Liver (tissue), 9 donors: ENCODE data around the gene SLC4A3. TPM values are rescaled to one million over a fixed set of nuclear protein-coding genes. Genes with fewer than 3 reads are reported as not detected.

ENCODE experiments used
- DNase-seq: peaks from one replicate; pipeline ENCODE4 v3.0.0-alpha.2; 2017; ENCODE audit warnings: low spot score
- H3K27ac ChIP-seq, 2 donors: one replicate each; pipeline ENCODE4 v1.7.0; 2013; ENCODE audit warnings: inconsistent platforms in 2 of 2, low read length in 2 of 2, control low read depth in 1 of 2, low read depth in 1 of 2, mild to moderate bottlenecking in 1 of 2
- H3K27me3 ChIP-seq, 4 donors: one replicate each; pipeline versions ENCODE4 v1.6.1 to v1.7.0; 2013; ENCODE audit warnings: low read length in 3 of 4, inconsistent platforms in 1 of 4, mild to moderate bottlenecking in 1 of 4, moderate library complexity in 1 of 4; ENCODE audit not compliant: control insufficient read depth in 4 of 4, insufficient read depth in 4 of 4
- H3K36me3 ChIP-seq, 4 donors: one replicate each; pipeline versions ENCODE4 v1.6.1 to v1.7.0; 2013; ENCODE audit warnings: low read length in 3 of 4, mild to moderate bottlenecking in 3 of 4, low read depth in 1 of 4, moderate library complexity in 1 of 4; ENCODE audit not compliant: control insufficient read depth in 4 of 4, insufficient read depth in 3 of 4
- H3K4me1 ChIP-seq, 4 donors: one replicate each; pipeline versions ENCODE4 v1.6.1 to v1.7.0; 2013; ENCODE audit warnings: low read length in 3 of 4, mild to moderate bottlenecking in 3 of 4, moderate library complexity in 1 of 4; ENCODE audit not compliant: control insufficient read depth in 4 of 4, insufficient read depth in 4 of 4
- H3K4me3 ChIP-seq, 3 donors: one replicate each; pipeline versions ENCODE4 v1.6.1 to v1.7.0; 2013; ENCODE audit warnings: low read length in 3 of 3, control low read depth in 1 of 3, low read depth in 1 of 3, mild to moderate bottlenecking in 1 of 3
- H3K9ac ChIP-seq, 2 donors: one replicate each; pipeline ENCODE4 v1.7.0; 2013; ENCODE audit warnings: low read length in 2 of 2, mild to moderate bottlenecking in 2 of 2, moderate library complexity in 2 of 2, control low read depth in 1 of 2, low read depth in 1 of 2
- H3K9me3 ChIP-seq, 4 donors: one replicate each; pipeline versions ENCODE4 v1.6.1 to v1.7.0; 2013; ENCODE audit warnings: low read length in 3 of 4; ENCODE audit not compliant: control insufficient read depth in 4 of 4
- EGR1 ChIP-seq, 2 donors: IDR thresholded peaks; 2 replicates each; pipeline ENCODE4 v1.6.1; 2016 to 2018; ENCODE audit warnings: antibody characterized with exemption in 2 of 2, low read depth in 2 of 2
- FOXA1 ChIP-seq: IDR thresholded peaks from 2 replicates; pipeline ENCODE4 v1.6.1; 2016; ENCODE audit warnings: antibody characterized with exemption
- FOXA2 ChIP-seq: IDR thresholded peaks from 2 replicates; pipeline ENCODE4 v1.6.1; 2016; ENCODE audit warnings: antibody characterized with exemption
- GABPA ChIP-seq, 2 donors: IDR thresholded peaks in 1 of 2; conservative IDR thresholded peaks in 1 of 2; 2 replicates each; pipeline ENCODE4 v1.6.1; 2016; ENCODE audit warnings: antibody characterized with exemption in 2 of 2, mild to moderate bottlenecking in 1 of 2, moderate library complexity in 1 of 2
- HNF4A ChIP-seq, 2 donors: conservative IDR thresholded peaks; 2 replicates each; pipeline ENCODE4 v1.6.1; 2016; ENCODE audit warnings: antibody characterized with exemption in 2 of 2, mild to moderate bottlenecking in 2 of 2
- HNF4G ChIP-seq: IDR thresholded peaks from 2 replicates; pipeline ENCODE4 v1.6.1; 2016; ENCODE audit warnings: antibody characterized with exemption
- JUND ChIP-seq, 2 donors: IDR thresholded peaks; 2 replicates each; pipeline ENCODE4 v1.6.1; 2016; ENCODE audit warnings: antibody characterized with exemption in 2 of 2
- NR2F2 ChIP-seq: IDR thresholded peaks from 2 replicates; pipeline ENCODE4 v1.6.1; 2016; ENCODE audit warnings: antibody characterized with exemption
- RAD21 ChIP-seq, 2 donors: IDR thresholded peaks; 2 replicates each; pipeline ENCODE4 v1.6.1; 2016; ENCODE audit warnings: antibody characterized with exemption in 2 of 2, mild to moderate bottlenecking in 2 of 2
- RXRA ChIP-seq, 2 donors: IDR thresholded peaks; 2 replicates each; pipeline ENCODE4 v1.6.1; 2017 to 2018; ENCODE audit warnings: antibody characterized with exemption in 2 of 2, mild to moderate bottlenecking in 1 of 2
- SP1 ChIP-seq: IDR thresholded peaks from 2 replicates; pipeline ENCODE4 v1.6.1; 2018; ENCODE audit warnings: antibody characterized with exemption, mild to moderate bottlenecking
- TAF1 ChIP-seq: conservative IDR thresholded peaks from 2 replicates; pipeline ENCODE4 v1.6.1; 2016; ENCODE audit warnings: antibody characterized with exemption, mild to moderate bottlenecking
- YY1 ChIP-seq: IDR thresholded peaks from 2 replicates; pipeline ENCODE4 v1.6.1; 2016; ENCODE audit warnings: antibody characterized with exemption, mild to moderate bottlenecking
- WGBS: extraction: QIAGEN DNeasy Blood & Tissue Kit; methylation state at CpG from one replicate; pipeline ENCODE4 v1.1.7; 2013; 5-methylcytosine and 5-hydroxymethylcytosine counted together
- polyA plus RNA-seq, 2 donors: library from polyadenylated mRNA; stranded (reverse) in 1 of 2; unstranded in 1 of 2; fragments of 200-250 nt in 1 of 2; fragments of >200 nt in 1 of 2; fragmentation: Nextera tagmentation in 1 of 2; extraction: Ambion mirVana in 1 of 2; gene quantifications; one replicate each; pipeline versions ENCODE4 v1.2.1 to v1.2.3, GENCODE V29; 2013 to 2015
- total RNA-seq, 2 donors: library from RNA; depleted of rRNA; stranded (reverse); fragments of >200 nt; gene quantifications; one replicate each; pipeline ENCODE4 v1.2.3, GENCODE V29; 2014
- TF ChIP-seq, protein P1 (sequence below): fragments of 150-350 bp; IDR thresholded peaks from 2 replicates; pipeline ENCODE4 v1.5.1; 2017; ENCODE audit warnings: improper control_type of control experiment, low read depth, low read length; ENCODE audit not compliant: missing input control
- TF ChIP-seq, protein P2 (sequence below): IDR thresholded peaks from 2 replicates; pipeline ENCODE4 v1.6.1; 2016; ENCODE audit warnings: antibody characterized with exemption
- TF ChIP-seq, protein P3 (sequence below): IDR thresholded peaks from 2 replicates; pipeline ENCODE4 v1.6.1; 2016; ENCODE audit warnings: antibody characterized with exemption
- TF ChIP-seq, protein P4 (sequence below): IDR thresholded peaks from 2 replicates; pipeline ENCODE4 v1.6.1; 2016; ENCODE audit warnings: antibody characterized with exemption
- TF ChIP-seq, protein P5 (sequence below): IDR thresholded peaks from 2 replicates; pipeline ENCODE4 v1.6.1; 2016; ENCODE audit warnings: antibody characterized with exemption, mild to moderate bottlenecking
- donor health status: healthy.
- donor health status: healthy.
- donor health status: healthy.
- donor health status: healthy.
- donor health status: healthy.

Gene SLC4A3
- total and polyA plus RNA-seq, 4 donors, result 0.08 to 0.19 (median 0.08) TPM

DNA sequence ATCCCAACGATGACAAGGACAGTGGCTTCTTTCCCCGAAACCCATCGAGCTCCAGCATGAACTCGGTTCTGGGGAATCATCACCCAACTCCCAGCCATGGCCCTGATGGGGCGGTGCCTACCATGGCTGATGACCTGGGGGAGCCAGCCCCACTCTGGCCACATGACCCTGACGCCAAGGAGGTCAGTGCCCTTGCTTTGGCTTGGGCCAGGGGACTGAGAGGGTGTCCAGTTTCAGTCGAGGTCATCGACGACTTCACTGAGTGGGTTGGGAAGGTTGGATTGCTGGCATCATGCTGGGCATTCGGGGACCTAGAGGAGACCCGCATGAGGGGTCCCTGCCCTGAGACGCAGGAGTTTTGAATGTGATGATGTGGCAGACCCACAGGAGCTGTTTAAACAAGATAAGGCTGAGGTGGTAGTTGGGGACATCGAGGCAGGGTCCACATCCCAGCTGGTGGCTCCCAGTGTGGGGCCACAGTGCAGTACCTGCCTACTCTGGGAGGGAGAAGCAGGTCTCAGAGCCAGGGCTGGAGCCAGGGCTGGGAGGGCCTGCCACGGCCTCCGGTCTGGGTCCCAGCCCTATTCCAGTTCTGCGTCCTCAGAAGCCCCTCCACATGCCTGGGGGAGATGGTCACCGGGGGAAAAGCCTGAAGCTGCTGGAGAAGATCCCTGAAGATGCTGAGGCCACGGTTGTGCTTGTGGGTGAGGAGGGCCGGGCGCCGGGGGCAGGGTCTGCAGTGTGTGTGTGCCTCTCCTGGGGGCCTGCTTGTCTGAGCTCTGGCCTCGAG, 6.0 kb downstream of the SLC4A3 start:
- no peak for TF ChIP-seq SP1
- TF ChIP-seq GABPA (IDR thresholded peaks at IDR 0.05 in 1 of 2, conservative IDR thresholded peaks at IDR 0.05 in 1 of 2), result no peak
- no peak for TF ChIP-seq TAF1
- no peak for TF ChIP-seq YY1
- no peak for TF ChIP-seq HNF4A (conservative IDR thresholded peaks at IDR 0.05)
- TF ChIP-seq EGR1 (IDR thresholded peaks at IDR 0.05; ENCODE audit: low read depth in 2 of 2), result no peak
- no peak for TF ChIP-seq NR2F2
- TF ChIP-seq, protein P1, sequence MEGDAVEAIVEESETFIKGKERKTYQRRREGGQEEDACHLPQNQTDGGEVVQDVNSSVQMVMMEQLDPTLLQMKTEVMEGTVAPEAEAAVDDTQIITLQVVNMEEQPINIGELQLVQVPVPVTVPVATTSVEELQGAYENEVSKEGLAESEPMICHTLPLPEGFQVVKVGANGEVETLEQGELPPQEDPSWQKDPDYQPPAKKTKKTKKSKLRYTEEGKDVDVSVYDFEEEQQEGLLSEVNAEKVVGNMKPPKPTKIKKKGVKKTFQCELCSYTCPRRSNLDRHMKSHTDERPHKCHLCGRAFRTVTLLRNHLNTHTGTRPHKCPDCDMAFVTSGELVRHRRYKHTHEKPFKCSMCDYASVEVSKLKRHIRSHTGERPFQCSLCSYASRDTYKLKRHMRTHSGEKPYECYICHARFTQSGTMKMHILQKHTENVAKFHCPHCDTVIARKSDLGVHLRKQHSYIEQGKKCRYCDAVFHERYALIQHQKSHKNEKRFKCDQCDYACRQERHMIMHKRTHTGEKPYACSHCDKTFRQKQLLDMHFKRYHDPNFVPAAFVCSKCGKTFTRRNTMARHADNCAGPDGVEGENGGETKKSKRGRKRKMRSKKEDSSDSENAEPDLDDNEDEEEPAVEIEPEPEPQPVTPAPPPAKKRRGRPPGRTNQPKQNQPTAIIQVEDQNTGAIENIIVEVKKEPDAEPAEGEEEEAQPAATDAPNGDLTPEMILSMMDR, result no peak
- TF ChIP-seq, protein P2, sequence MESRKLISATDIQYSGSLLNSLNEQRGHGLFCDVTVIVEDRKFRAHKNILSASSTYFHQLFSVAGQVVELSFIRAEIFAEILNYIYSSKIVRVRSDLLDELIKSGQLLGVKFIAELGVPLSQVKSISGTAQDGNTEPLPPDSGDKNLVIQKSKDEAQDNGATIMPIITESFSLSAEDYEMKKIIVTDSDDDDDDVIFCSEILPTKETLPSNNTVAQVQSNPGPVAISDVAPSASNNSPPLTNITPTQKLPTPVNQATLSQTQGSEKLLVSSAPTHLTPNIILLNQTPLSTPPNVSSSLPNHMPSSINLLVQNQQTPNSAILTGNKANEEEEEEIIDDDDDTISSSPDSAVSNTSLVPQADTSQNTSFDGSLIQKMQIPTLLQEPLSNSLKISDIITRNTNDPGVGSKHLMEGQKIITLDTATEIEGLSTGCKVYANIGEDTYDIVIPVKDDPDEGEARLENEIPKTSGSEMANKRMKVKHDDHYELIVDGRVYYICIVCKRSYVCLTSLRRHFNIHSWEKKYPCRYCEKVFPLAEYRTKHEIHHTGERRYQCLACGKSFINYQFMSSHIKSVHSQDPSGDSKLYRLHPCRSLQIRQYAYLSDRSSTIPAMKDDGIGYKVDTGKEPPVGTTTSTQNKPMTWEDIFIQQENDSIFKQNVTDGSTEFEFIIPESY, result no peak
- TF ChIP-seq, protein P3, sequence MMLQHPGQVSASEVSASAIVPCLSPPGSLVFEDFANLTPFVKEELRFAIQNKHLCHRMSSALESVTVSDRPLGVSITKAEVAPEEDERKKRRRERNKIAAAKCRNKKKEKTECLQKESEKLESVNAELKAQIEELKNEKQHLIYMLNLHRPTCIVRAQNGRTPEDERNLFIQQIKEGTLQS, result no peak
- TF ChIP-seq FOXA2, result no peak
- TF ChIP-seq JUND (IDR thresholded peaks at IDR 0.05), result no peak
- no peak for TF ChIP-seq RAD21 (IDR thresholded peaks at IDR 0.05)
- TF ChIP-seq, protein P4, sequence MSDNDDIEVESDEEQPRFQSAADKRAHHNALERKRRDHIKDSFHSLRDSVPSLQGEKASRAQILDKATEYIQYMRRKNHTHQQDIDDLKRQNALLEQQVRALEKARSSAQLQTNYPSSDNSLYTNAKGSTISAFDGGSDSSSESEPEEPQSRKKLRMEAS, result no peak
- no peak for TF ChIP-seq RXRA (IDR thresholded peaks at IDR 0.05)
- TF ChIP-seq HNF4G, result no peak
- no peak for TF ChIP-seq FOXA1
- TF ChIP-seq, protein P5, sequence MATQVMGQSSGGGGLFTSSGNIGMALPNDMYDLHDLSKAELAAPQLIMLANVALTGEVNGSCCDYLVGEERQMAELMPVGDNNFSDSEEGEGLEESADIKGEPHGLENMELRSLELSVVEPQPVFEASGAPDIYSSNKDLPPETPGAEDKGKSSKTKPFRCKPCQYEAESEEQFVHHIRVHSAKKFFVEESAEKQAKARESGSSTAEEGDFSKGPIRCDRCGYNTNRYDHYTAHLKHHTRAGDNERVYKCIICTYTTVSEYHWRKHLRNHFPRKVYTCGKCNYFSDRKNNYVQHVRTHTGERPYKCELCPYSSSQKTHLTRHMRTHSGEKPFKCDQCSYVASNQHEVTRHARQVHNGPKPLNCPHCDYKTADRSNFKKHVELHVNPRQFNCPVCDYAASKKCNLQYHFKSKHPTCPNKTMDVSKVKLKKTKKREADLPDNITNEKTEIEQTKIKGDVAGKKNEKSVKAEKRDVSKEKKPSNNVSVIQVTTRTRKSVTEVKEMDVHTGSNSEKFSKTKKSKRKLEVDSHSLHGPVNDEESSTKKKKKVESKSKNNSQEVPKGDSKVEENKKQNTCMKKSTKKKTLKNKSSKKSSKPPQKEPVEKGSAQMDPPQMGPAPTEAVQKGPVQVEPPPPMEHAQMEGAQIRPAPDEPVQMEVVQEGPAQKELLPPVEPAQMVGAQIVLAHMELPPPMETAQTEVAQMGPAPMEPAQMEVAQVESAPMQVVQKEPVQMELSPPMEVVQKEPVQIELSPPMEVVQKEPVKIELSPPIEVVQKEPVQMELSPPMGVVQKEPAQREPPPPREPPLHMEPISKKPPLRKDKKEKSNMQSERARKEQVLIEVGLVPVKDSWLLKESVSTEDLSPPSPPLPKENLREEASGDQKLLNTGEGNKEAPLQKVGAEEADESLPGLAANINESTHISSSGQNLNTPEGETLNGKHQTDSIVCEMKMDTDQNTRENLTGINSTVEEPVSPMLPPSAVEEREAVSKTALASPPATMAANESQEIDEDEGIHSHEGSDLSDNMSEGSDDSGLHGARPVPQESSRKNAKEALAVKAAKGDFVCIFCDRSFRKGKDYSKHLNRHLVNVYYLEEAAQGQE, result no peak
- H3K27ac ChIP-seq, result no peak overlapping the region
- 83% methylated on average over 22 of the region's 22 CpGs for WGBS
- H3K9ac ChIP-seq, result no peak overlapping the region
- H3K4me3 ChIP-seq, result no peak overlapping the region
- H3K36me3 ChIP-seq, result no peaks in the 10 kb centered on the region
- no peak for DNase-seq
- H3K27me3 ChIP-seq, result no peaks in the 10 kb centered on the region
- H3K4me1 ChIP-seq, result no peaks in the 10 kb centered on the region
- no peaks in the 10 kb centered on the region for H3K9me3 ChIP-seq
